ENCODE data around the gene GDPD4. TPM values are rescaled to one million over a fixed set of nuclear protein-coding genes. Genes with fewer than 3 reads are reported as not detected.

The GDPD4 gene
- total and polyA plus RNA-seq, 7 donors: not detected

GRCh38 chr11:77175021-77175842 is 126.3 kb downstream of the GDPD4 start:
- intact Hi-C loops (cut with DNase I): no loop called here
- Histone ChIP-seq H3K36me3 (ENCODE audit: insufficient read depth in 1 of 2, low read depth in 1 of 2) (no peaks in the 10 kb centered on the region), H3K9me3 (no peaks in the 10 kb centered on the region), H3K4me1 (peaks cover 5% of the 10 kb centered on the region), H3K27me3 (ENCODE audit: insufficient read depth in 3 of 3, low read length in 2 of 3) (no peaks in the 10 kb centered on the region), H3K4me3 (no peak overlapping the region), H3K27ac (no peak overlapping the region)
- DNase-seq (peak; percentile 34 to 61), ATAC-seq (peak in 3 of 4 donors; percentile 2 to 55 (median 21))
- WGBS, 3 donors: 57 to 73% (median 60%) methylated on average over 15 of the region's 15 CpGs
- no peak for TF ChIP-seq CTCF (IDR thresholded peaks at IDR 0.05)

GRCh38 chr11:77174559-77174958 is 126.9 kb downstream of the GDPD4 start:
- WGBS, 3 donors: 43 to 68% (median 43%) methylated on average over 16 of the region's 16 CpGs
- DNase-seq (peak in 1 of 2 donors; percentile 59), ATAC-seq (peak in 2 of 4 donors; percentile 34 to 48)
- no peaks in the 10 kb centered on the region for H3K9me3 ChIP-seq
- intact Hi-C loops (cut with DNase I): no loop called here
- no peak overlapping the region for H3K4me3 ChIP-seq
- H3K27me3 ChIP-seq (ENCODE audit: insufficient read depth in 3 of 3, low read length in 2 of 3): no peaks in the 10 kb centered on the region
- no peak for TF ChIP-seq CTCF (IDR thresholded peaks at IDR 0.05)
- no peaks in the 10 kb centered on the region for H3K36me3 ChIP-seq (ENCODE audit: insufficient read depth in 1 of 2, low read depth in 1 of 2)
- H3K4me1 ChIP-seq: peaks cover 5% of the 10 kb centered on the region
- no peak overlapping the region for H3K27ac ChIP-seq

- intact Hi-C loops (cut with DNase I): no loop called here
- TF ChIP-seq CTCF (IDR thresholded peaks at IDR 0.05): no peak
- H3K4me3 ChIP-seq: no peak overlapping the region
- peak in 1 of 2 donors; percentile 36 for DNase-seq
- WGBS, 3 donors: 72 to 81% (median 73%) methylated on average over 10 of the region's 10 CpGs
- H3K9me3 ChIP-seq: no peaks in the 10 kb centered on the region
- H3K4me1 ChIP-seq: no peaks in the 10 kb centered on the region
- H3K27ac ChIP-seq: no peak overlapping the region
- no peaks in the 10 kb centered on the region for H3K27me3 ChIP-seq (ENCODE audit: insufficient read depth in 3 of 3, low read length in 2 of 3)
- ATAC-seq: no peak
- no peaks in the 10 kb centered on the region for H3K36me3 ChIP-seq (ENCODE audit: insufficient read depth in 1 of 2, low read depth in 1 of 2)
These were observed 128.0 kb downstream of the GDPD4 start for GRCh38 chr11:77173494-77173893.

GRCh38 chr11:77172666-77172982 is 128.9 kb downstream of the GDPD4 start:
- Histone ChIP-seq H3K36me3 (ENCODE audit: insufficient read depth in 1 of 2, low read depth in 1 of 2) (no peaks in the 10 kb centered on the region), H3K27ac (no peak overlapping the region), H3K4me1 (no peaks in the 10 kb centered on the region), H3K9me3 (no peaks in the 10 kb centered on the region), H3K4me3 (no peak overlapping the region), H3K27me3 (ENCODE audit: insufficient read depth in 3 of 3, low read length in 2 of 3) (no peaks in the 10 kb centered on the region)
- DNase-seq: peak in 1 of 2 donors; percentile 38
- intact Hi-C loops (cut with DNase I): no loop called here
- no peak for ATAC-seq
- WGBS, 3 donors: 77 to 80% (median 80%) methylated on average over 16 of the region's 16 CpGs
- TF ChIP-seq CTCF (IDR thresholded peaks at IDR 0.05): no peak

Measured in psoas muscle (tissue), 8 donors.